K562 (cell line): ENCODE measurements around the gene EIF1. TPM values are rescaled to one million over a fixed set of nuclear protein-coding genes. Genes with fewer than 3 reads are reported as not detected.

ENCODE experiments used
- BCOR ChIP-seq: fragments of 450-650 bp; IDR thresholded peaks from 2 replicates; pipeline ENCODE4 v1.6.1; 2016
- FOXA1 ChIP-seq: fragments of 450-650 bp; IDR thresholded peaks from 2 replicates; pipeline ENCODE4 v1.6.1; 2016; ENCODE audit warnings: mild to moderate bottlenecking, borderline replicate concordance
- FOXK2 ChIP-seq, 2 experiments: fragments of 450-650 bp; IDR thresholded peaks in 1 of 2; conservative IDR thresholded peaks in 1 of 2; 2 replicates each; pipeline ENCODE4 v1.6.1; 2016; ENCODE audit warnings: low read depth in 2 of 2, mild to moderate bottlenecking in 1 of 2
- HLTF ChIP-seq: fragments of 450-650 bp; IDR thresholded peaks from 2 replicates; pipeline ENCODE4 v1.6.1; 2016
- KAT2B ChIP-seq: IDR thresholded peaks from one replicate; pipeline ENCODE4 v1.6.1; 2012; ENCODE audit warnings: low read depth, mild to moderate bottlenecking, control low read depth, inconsistent platforms, low read length, moderate library complexity
- MCM2 ChIP-seq: fragments of 450-650 bp; IDR thresholded peaks from 2 replicates; pipeline ENCODE4 v1.6.1; 2017; ENCODE audit warnings: low read depth, mild to moderate bottlenecking
- NCOA2 ChIP-seq, 2 experiments: fragments of 450-650 bp; IDR thresholded peaks; 2 replicates each; pipeline ENCODE4 v1.6.1; 2018; ENCODE audit warnings: mild to moderate bottlenecking in 2 of 2, moderate library complexity in 1 of 2; ENCODE audit not compliant: partially characterized antibody in 2 of 2
- POLR2B ChIP-seq: fragments of 450-650 bp; IDR thresholded peaks from 2 replicates; pipeline ENCODE4 v1.6.1; 2018; ENCODE audit warnings: low read depth; ENCODE audit not compliant: partially characterized antibody
- RBM34 ChIP-seq: fragments of 200-400 bp; formaldehyde crosslinking; IDR thresholded peaks from 2 replicates; pipeline ENCODE4 v1.6.1; 2018; ENCODE audit warnings: low read length, borderline replicate concordance; ENCODE audit not compliant: insufficient read depth
- RUNX1 ChIP-seq: sonication (generic); IDR thresholded peaks from 2 replicates; pipeline ENCODE4 v1.6.1; 2016; ENCODE audit warnings: antibody characterized with exemption, low read depth
- SAFB ChIP-seq: fragments of 200-400 bp; formaldehyde crosslinking; IDR thresholded peaks from 2 replicates; pipeline ENCODE4 v1.6.1; 2017; ENCODE audit warnings: low read depth, low read length, borderline replicate concordance
- SRSF9 ChIP-seq: fragments of 200-400 bp; formaldehyde crosslinking; IDR thresholded peaks from 2 replicates; pipeline ENCODE4 v1.6.1; 2017; ENCODE audit warnings: low read depth, low read length, borderline replicate concordance
- polyA plus RNA-seq, 8 experiments: library from polyadenylated mRNA; depleted of rRNA in 4 of 8; stranded (reverse) in 5 of 8; unstranded in 3 of 8; fragments of >200 nt; fragmentation: Nextera tagmentation in 2 of 8; fragmentation: Illumina TruSeq in 1 of 8; extraction: Ambion mirVana in 2 of 8; extraction: Trizol in 1 of 8; gene quantifications; 2 replicates each; pipeline versions ENCODE4 v1.2.1 to v1.2.3, GENCODE V29; 2011 to 2014; ENCODE audit warnings: inconsistent platforms in 1 of 8, missing spikeins in 1 of 8
- total RNA-seq, 7 experiments: library from RNA; depleted of rRNA in 6 of 7; stranded (reverse); fragments of >200 nt in 6 of 7; fragmentation: Illumina TruSeq in 2 of 7; extraction: Trizol in 2 of 7; gene quantifications; 2 replicates each; pipeline versions ENCODE4 v1.2.1 to v1.2.3, GENCODE V29; 2011 to 2021; ENCODE audit warnings: low replicate concordance in 1 of 7
- TF ChIP-seq, protein P1 (sequence below): fragments of 200-800 bp; sonication (Bioruptor generic); IDR thresholded peaks from 2 replicates; pipeline ENCODE4 v1.6.1; 2017; ENCODE audit warnings: missing genetic modification characterization, missing compliant biosample characterization
- TF ChIP-seq, protein P2 (sequence below), 2 experiments: IDR thresholded peaks; 2 replicates each; pipeline ENCODE4 v1.6.1; 2012; ENCODE audit warnings: improper control_type of control experiment in 2 of 2, low read depth in 2 of 2, low read length in 2 of 2, borderline replicate concordance in 1 of 2
- TF ChIP-seq, protein P3 (sequence below), 2 experiments: fragments of 450-650 bp; formaldehyde crosslinking in 1 of 2; IDR thresholded peaks; 2 replicates each; pipeline versions ENCODE4 v1.4.0 to v1.6.1; 2014 to 2020; ENCODE audit warnings: mild to moderate bottlenecking in 2 of 2, borderline replicate concordance in 1 of 2, low read depth in 1 of 2

Gene EIF1
- total and polyA plus RNA-seq, 9 of the 15 experiments (the other 6 are each of a cell fraction or from before 2014, with no cell fraction given): 67.0 to 1,204 (median 320) TPM

DNA sequence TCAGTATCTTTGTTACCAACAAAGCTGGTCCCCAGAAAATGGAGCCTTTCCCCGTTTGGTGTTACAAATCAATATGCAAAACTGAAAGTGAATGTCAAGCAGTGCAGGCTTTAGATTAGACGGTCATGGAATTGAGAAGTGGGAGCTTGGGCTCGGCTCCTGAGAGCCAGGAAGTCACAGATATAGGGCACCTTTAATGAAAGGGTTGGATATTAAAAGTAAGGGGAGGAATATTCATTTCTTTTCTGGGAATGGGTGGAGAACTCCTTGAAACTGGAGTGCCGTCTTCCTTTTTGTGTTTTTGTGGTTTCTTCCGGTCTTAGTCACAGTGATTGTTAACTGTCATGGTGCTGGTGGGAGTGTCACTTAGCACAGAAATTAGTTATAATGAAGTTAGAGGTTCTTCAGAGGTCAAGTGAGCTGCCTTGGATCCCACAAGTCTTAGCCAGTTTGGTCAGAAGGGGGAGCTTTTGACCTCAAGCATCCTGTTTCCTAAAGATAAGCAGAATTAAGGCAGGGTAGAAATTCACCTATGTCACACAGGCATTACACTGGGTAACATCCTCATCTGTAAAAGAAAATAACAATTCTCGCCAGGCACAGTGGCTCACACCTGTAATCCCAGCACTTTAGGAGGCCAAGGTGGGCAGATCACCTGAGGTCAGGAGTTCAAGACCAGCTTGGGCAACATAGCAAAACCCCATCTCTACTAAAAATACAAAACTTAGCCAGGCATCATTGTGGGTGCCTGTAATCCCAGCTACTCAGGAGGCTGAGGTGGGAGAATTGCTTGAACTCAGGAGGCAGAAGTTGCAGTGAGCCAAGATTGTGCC lies 9.6 kb upstream of the EIF1 start (continued):
- TF ChIP-seq FOXK2 (conservative IDR thresholded peaks at IDR 0.05 in 1 of 2, IDR thresholded peaks at IDR 0.05 in 1 of 2; ENCODE audit: low read depth in 2 of 2) (peak; percentile 13 to 29; a peak in 2 of 4 replicates), SRSF9 (no peak), RUNX1 (no peak), MCM2 (no peak), SAFB (no peak), KAT2B (no peak), NCOA2 (IDR thresholded peaks at IDR 0.05; ENCODE audit: partially characterized antibody in 2 of 2) (no peak), RBM34 (no peak), HLTF (no peak), FOXA1 (no peak), BCOR (peak; percentile 24; the same call in 1 of the 2 replicates), POLR2B (no peak)
- TF ChIP-seq, protein P1, sequence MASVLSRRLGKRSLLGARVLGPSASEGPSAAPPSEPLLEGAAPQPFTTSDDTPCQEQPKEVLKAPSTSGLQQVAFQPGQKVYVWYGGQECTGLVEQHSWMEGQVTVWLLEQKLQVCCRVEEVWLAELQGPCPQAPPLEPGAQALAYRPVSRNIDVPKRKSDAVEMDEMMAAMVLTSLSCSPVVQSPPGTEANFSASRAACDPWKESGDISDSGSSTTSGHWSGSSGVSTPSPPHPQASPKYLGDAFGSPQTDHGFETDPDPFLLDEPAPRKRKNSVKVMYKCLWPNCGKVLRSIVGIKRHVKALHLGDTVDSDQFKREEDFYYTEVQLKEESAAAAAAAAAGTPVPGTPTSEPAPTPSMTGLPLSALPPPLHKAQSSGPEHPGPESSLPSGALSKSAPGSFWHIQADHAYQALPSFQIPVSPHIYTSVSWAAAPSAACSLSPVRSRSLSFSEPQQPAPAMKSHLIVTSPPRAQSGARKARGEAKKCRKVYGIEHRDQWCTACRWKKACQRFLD (CRISPR knock-in tag): peak; percentile 67; the same call in 1 of the 2 replicates
- TF ChIP-seq, protein P2, sequence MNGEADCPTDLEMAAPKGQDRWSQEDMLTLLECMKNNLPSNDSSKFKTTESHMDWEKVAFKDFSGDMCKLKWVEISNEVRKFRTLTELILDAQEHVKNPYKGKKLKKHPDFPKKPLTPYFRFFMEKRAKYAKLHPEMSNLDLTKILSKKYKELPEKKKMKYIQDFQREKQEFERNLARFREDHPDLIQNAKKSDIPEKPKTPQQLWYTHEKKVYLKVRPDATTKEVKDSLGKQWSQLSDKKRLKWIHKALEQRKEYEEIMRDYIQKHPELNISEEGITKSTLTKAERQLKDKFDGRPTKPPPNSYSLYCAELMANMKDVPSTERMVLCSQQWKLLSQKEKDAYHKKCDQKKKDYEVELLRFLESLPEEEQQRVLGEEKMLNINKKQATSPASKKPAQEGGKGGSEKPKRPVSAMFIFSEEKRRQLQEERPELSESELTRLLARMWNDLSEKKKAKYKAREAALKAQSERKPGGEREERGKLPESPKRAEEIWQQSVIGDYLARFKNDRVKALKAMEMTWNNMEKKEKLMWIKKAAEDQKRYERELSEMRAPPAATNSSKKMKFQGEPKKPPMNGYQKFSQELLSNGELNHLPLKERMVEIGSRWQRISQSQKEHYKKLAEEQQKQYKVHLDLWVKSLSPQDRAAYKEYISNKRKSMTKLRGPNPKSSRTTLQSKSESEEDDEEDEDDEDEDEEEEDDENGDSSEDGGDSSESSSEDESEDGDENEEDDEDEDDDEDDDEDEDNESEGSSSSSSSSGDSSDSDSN (IDR thresholded peaks at IDR 0.05; ENCODE audit: borderline replicate concordance in 1 of 2, low read depth in 2 of 2, low read length in 2 of 2): no peak
- TF ChIP-seq, protein P3, sequence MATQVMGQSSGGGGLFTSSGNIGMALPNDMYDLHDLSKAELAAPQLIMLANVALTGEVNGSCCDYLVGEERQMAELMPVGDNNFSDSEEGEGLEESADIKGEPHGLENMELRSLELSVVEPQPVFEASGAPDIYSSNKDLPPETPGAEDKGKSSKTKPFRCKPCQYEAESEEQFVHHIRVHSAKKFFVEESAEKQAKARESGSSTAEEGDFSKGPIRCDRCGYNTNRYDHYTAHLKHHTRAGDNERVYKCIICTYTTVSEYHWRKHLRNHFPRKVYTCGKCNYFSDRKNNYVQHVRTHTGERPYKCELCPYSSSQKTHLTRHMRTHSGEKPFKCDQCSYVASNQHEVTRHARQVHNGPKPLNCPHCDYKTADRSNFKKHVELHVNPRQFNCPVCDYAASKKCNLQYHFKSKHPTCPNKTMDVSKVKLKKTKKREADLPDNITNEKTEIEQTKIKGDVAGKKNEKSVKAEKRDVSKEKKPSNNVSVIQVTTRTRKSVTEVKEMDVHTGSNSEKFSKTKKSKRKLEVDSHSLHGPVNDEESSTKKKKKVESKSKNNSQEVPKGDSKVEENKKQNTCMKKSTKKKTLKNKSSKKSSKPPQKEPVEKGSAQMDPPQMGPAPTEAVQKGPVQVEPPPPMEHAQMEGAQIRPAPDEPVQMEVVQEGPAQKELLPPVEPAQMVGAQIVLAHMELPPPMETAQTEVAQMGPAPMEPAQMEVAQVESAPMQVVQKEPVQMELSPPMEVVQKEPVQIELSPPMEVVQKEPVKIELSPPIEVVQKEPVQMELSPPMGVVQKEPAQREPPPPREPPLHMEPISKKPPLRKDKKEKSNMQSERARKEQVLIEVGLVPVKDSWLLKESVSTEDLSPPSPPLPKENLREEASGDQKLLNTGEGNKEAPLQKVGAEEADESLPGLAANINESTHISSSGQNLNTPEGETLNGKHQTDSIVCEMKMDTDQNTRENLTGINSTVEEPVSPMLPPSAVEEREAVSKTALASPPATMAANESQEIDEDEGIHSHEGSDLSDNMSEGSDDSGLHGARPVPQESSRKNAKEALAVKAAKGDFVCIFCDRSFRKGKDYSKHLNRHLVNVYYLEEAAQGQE (IDR thresholded peaks at IDR 0.05; ENCODE audit: borderline replicate concordance): peak; percentile 96
- TF ChIP-seq, protein P3 (CRISPR knock-in tag; IDR thresholded peaks at IDR 0.05; ENCODE audit: low read depth): no peak
